ENCODE measurements around the gene MAG.

DNA sequence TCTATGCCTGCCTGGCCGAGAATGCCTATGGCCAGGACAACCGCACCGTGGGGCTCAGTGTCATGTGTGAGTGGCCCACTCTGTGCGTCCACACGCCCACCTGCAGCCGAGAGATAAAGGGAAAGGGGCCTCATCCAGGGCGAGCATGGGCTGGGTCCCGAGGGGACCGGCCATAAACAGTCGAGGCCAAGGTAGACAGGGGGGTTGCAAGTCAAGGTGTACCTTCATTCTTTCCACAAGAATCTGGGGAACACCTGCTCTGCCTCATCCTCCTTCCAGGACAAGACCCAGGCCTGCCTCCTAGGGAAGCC, 8.3 kb downstream of the MAG start:
- TF ChIP-seq CTCF (IDR thresholded peaks at IDR 0.05): no peak
- TF ChIP-seq POLR2A (IDR thresholded peaks at IDR 0.05): no peak
- no peak for TF ChIP-seq EP300 (IDR thresholded peaks at IDR 0.05)

Data from sigmoid colon (tissue), 4 donors.